ENCODE data around the gene TOPORS. TPM values are rescaled to one million over a fixed set of nuclear protein-coding genes. Genes with fewer than 3 reads are reported as not detected.

Gene TOPORS
- total and polyA plus RNA-seq, 2 experiments from 2014 or later, result 31.8 to 35.9 TPM

DNA sequence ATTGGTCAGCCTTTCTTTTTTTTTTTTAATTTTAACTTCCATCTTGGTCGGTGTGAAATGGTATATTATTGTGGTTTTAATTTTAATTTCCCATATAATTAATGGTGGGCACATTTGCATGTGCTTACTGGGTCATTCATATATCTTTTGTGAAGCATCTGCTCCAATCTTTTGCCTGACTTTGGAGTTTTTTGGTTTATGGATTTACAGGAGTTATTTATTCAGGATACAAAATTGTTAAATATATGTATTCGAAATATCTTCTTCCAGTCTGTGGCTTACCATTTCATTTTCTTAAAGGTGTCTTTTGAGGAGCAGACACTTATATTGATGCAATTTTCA lies 25.7 kb downstream of the TOPORS start:
- Histone ChIP-seq H3K27me3 (ENCODE audit: insufficient read depth) (no peaks in the 10 kb centered on the region), H4K20me1 (replicated peaks; ENCODE audit: insufficient read depth) (no peaks in the 10 kb centered on the region), H3K79me2 (replicated peaks; ENCODE audit: insufficient read depth) (peaks cover 26% of the 10 kb centered on the region), H3F3A (replicated peaks; ENCODE audit: low read depth) (no peaks in the 10 kb centered on the region), H3K4me3 (peak overlapping the region; percentile 88), H3K4me1 (ENCODE audit: insufficient read depth) (peaks cover 13% of the 10 kb centered on the region), H2AFZ (no peak overlapping the region), H3K4me2 (peak overlapping the region; percentile 88), H3K36me3 (ENCODE audit: insufficient read depth) (no peaks in the 10 kb centered on the region), H3K27ac (ENCODE audit: low read depth) (peak overlapping the region; percentile 90; the same call in 1 of the 2 replicates), H3K9me2 (ENCODE audit: insufficient read depth) (no peaks in the 10 kb centered on the region)
- Mint-ChIP-seq H3K27ac (no peak overlapping the region; the same call in 1 of the 2 replicates), H3K9me3 (peaks cover 11% of the 10 kb centered on the region; the same call in 2 of the 3 replicates), H3K27me3 (ENCODE audit: insufficient read depth, low read depth, poor library complexity) (peaks cover 7% of the 10 kb centered on the region), H3K4me1 (peaks cover 18% of the 10 kb centered on the region), H3K4me3 (peak overlapping the region; percentile 89), H3K36me3 (ENCODE audit: low read depth) (peaks cover 25% of the 10 kb centered on the region)
- TF ChIP-seq, protein P1, sequence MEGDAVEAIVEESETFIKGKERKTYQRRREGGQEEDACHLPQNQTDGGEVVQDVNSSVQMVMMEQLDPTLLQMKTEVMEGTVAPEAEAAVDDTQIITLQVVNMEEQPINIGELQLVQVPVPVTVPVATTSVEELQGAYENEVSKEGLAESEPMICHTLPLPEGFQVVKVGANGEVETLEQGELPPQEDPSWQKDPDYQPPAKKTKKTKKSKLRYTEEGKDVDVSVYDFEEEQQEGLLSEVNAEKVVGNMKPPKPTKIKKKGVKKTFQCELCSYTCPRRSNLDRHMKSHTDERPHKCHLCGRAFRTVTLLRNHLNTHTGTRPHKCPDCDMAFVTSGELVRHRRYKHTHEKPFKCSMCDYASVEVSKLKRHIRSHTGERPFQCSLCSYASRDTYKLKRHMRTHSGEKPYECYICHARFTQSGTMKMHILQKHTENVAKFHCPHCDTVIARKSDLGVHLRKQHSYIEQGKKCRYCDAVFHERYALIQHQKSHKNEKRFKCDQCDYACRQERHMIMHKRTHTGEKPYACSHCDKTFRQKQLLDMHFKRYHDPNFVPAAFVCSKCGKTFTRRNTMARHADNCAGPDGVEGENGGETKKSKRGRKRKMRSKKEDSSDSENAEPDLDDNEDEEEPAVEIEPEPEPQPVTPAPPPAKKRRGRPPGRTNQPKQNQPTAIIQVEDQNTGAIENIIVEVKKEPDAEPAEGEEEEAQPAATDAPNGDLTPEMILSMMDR (conservative IDR thresholded peaks at IDR 0.05; ENCODE audit: low read depth in 2 of 2), result 0 out of 4 replicates have a peak, but pooled peaks of 1 of the 2 experiments have one; percentile 3
- no peak for TF ChIP-seq ZNF114 (CRISPR knock-in tag; IDR thresholded peaks at IDR 0.05)
- ATAC-seq (no peak), DNase-seq (ENCODE audit: low spot score) (no peak)

DNA sequence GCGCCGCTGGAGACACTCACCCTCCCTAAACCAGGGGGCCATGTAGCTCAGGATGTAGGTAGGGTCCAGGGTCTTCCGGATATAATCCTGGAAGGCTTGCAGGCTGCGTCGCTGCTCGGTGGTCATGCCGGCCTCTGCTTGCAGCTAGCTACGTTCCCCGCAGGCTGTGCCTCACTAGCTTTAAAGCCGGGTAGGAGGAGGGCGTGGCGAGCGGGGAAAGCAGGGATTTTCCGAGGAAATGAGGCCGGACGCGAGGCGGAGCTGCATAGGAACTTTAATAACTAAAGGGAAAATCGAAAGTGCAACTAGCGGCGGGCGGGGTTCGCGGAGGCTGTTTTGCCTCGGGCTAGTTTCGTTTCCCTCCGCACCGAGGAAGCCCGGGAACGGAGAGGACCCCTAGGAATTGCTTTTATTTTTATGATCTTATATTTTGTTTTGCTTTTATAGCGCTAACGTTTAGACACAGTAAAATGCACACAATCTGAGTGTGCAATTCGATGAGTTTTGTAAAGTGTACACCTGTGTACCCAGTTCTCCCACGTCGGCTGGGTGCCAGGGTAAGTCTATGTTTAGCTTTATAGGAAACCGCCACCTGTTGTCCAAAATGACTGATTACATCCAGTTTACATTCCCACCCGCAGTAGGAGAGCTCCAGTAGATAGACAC lies 26.2 kb downstream of the TOPORS start, which contains the start of gene RIGI:
Gene RIGI (minus strand): TSS at position 156 of the 666 bp plus-strand sequence. CDS start 30 bp downstream, at position 126.
- Histone ChIP-seq H3F3A (replicated peaks; ENCODE audit: low read depth) (no peaks in the 10 kb centered on the region), H3K79me2 (replicated peaks; ENCODE audit: insufficient read depth) (peaks cover 31% of the 10 kb centered on the region), H3K9me2 (ENCODE audit: insufficient read depth) (no peaks in the 10 kb centered on the region), H3K27ac (ENCODE audit: low read depth) (peak within 1 kb of the TSS; percentile 90), H3K4me2 (peak within 1 kb of the TSS; percentile 88), H4K20me1 (replicated peaks; ENCODE audit: insufficient read depth) (no peaks in the 10 kb centered on the region), H3K4me1 (ENCODE audit: insufficient read depth) (peaks cover 13% of the 10 kb centered on the region), H2AFZ (peak within 1 kb of the TSS; percentile 80), H3K36me3 (ENCODE audit: insufficient read depth) (no peaks in the 10 kb centered on the region; the same call in 1 of the 2 replicates), H3K27me3 (ENCODE audit: insufficient read depth) (no peaks in the 10 kb centered on the region), H3K4me3 (peak within 1 kb of the TSS; percentile 88)
- peaks cover 29% of the 10 kb centered on the region for H3K36me3 Mint-ChIP-seq (ENCODE audit: low read depth)
- H3K4me1 Mint-ChIP-seq, result peaks cover 18% of the 10 kb centered on the region
- ATAC-seq, result peak; percentile 85
- peak within 1 kb of the TSS; percentile 85 for H3K27ac Mint-ChIP-seq
- H3K27me3 Mint-ChIP-seq (ENCODE audit: insufficient read depth, low read depth, poor library complexity), result peaks cover 7% of the 10 kb centered on the region
- TF ChIP-seq POLR2AphosphoS5 (IDR thresholded peaks at IDR 0.05; ENCODE audit: low read depth) (peak; percentile 79), JUNB (IDR thresholded peaks at IDR 0.05; ENCODE audit: unreplicated experiment) (no peak), STAT1 (IDR thresholded peaks at IDR 0.05; ENCODE audit: unreplicated experiment) (no peak), ZNF331 (CRISPR knock-in tag; IDR thresholded peaks at IDR 0.05; ENCODE audit: low read depth) (no peak), CREB1 (CRISPR knock-in tag; IDR thresholded peaks at IDR 0.05; ENCODE audit: low read depth) (no peak)
- TF ChIP-seq, protein P2, sequence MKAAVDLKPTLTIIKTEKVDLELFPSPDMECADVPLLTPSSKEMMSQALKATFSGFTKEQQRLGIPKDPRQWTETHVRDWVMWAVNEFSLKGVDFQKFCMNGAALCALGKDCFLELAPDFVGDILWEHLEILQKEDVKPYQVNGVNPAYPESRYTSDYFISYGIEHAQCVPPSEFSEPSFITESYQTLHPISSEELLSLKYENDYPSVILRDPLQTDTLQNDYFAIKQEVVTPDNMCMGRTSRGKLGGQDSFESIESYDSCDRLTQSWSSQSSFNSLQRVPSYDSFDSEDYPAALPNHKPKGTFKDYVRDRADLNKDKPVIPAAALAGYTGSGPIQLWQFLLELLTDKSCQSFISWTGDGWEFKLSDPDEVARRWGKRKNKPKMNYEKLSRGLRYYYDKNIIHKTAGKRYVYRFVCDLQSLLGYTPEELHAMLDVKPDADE (IDR thresholded peaks at IDR 0.05), result no peak
- TF ChIP-seq, protein P1 (conservative IDR thresholded peaks at IDR 0.05; ENCODE audit: low read depth in 2 of 2), result peak; percentile 65 to 72
- peak within 1 kb of the TSS; percentile 89 for H3K4me3 Mint-ChIP-seq
- DNase-seq (ENCODE audit: low spot score), result peak; percentile 91
- H3K9me3 Mint-ChIP-seq, result peaks cover 16% of the 10 kb centered on the region; the same call in 2 of the 3 replicates

Measured in GM23338 (cell line).